Cardiac fibroblast (primary cell): ENCODE measurements around the gene C1orf56.

Source experiments
- DNase-seq, 2 donors: peaks; one replicate each; pipeline versions ENCODE4 v3.0.0 to v3.0.0-alpha.2; 2010; ENCODE audit warnings: low read depth in 2 of 2
- H3K4me3 ChIP-seq, 2 donors: replicated peaks in 1 of 2; 1 replicate in 1 of 2; 2 replicates in 1 of 2; pipeline ENCODE4 v1.5.1; 2011; ENCODE audit warnings: low read depth in 2 of 2, low read length in 2 of 2, mild to moderate bottlenecking in 2 of 2, moderate library complexity in 1 of 2
- TF ChIP-seq, protein P1 (sequence below): IDR thresholded peaks from one replicate; pipeline ENCODE4 v1.5.1; 2011; ENCODE audit warnings: low read depth, mild to moderate bottlenecking, low read length, inconsistent platforms

C1orf56 gene

DNA sequence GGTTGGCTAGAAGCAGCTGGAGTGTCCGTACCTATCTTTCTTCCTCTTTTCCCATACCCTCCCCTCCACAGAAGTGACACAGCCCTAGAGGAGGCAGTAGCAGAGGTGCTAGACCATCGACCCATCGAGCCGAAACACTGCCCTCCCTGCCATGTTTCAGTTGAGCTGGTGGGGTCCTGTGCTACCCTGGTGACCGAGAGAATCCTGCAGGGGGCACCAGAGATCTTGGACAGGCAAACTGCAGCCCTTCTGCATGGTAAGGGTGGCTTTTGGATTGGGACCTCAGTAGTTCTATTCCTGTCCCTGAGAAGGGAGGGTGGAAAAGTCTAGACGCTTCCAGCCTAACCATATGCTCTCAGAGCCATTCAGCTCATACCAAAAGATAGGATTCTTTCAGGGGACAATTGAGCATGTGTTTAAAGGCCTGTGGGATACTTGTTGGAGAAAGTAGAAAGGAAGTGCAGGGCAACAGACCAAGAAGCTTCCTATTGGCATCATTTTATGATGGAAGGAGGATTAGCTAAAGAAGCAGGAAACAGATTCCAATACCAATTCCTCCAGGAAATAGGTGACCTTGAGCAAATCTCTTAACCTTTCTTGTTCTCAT lies 22.9 kb upstream of the C1orf56 start:
- TF ChIP-seq, protein P1, sequence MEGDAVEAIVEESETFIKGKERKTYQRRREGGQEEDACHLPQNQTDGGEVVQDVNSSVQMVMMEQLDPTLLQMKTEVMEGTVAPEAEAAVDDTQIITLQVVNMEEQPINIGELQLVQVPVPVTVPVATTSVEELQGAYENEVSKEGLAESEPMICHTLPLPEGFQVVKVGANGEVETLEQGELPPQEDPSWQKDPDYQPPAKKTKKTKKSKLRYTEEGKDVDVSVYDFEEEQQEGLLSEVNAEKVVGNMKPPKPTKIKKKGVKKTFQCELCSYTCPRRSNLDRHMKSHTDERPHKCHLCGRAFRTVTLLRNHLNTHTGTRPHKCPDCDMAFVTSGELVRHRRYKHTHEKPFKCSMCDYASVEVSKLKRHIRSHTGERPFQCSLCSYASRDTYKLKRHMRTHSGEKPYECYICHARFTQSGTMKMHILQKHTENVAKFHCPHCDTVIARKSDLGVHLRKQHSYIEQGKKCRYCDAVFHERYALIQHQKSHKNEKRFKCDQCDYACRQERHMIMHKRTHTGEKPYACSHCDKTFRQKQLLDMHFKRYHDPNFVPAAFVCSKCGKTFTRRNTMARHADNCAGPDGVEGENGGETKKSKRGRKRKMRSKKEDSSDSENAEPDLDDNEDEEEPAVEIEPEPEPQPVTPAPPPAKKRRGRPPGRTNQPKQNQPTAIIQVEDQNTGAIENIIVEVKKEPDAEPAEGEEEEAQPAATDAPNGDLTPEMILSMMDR: peak; percentile 80
- DNase-seq: peak; percentile 76 to 82
- no peak overlapping the region for H3K4me3 ChIP-seq

DNA sequence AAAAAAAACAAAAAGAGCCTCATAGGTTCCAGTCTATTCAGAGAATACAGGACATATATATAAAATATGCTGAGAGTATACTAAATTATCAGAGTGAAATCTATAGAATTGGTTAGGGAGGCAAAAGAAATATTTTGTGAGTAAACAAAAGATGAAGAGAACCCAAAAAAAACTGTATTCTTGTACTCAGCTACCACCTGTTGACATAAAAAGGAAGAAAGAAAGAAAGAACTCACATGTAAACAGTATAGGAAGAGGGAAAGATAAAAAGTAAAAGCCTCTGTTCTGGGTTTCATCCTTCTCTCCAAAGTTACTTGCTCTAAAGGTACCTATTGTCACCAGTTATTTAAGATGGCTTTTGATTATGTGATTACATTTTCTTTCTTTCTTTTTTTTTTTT lies 21.1 kb upstream of the C1orf56 start:
- H3K4me3 ChIP-seq: no peak overlapping the region
- TF ChIP-seq, protein P1: no peak
- no peak for DNase-seq

DNA sequence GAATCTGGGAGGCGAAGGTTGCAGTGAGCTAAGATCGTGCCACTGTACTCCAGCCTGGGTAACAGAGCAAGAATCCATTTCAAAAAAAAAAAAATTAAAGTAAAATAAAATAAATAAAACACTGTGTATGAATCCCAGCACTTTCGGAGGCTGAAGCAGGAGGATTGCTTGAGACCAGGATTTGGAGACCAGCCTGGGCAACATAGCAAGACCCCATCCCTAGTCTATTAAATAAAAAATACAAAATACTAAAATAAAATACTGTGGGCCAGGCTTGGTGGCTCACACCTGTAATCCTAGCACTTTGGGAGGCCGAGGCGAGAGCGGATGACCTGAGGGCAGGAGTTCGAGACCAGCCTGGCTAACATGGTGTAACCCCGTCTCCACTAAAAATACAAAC lies 15.4 kb upstream of the C1orf56 start:
- DNase-seq: no peak
- TF ChIP-seq, protein P1: no peak
- H3K4me3 ChIP-seq: no peak overlapping the region

DNA sequence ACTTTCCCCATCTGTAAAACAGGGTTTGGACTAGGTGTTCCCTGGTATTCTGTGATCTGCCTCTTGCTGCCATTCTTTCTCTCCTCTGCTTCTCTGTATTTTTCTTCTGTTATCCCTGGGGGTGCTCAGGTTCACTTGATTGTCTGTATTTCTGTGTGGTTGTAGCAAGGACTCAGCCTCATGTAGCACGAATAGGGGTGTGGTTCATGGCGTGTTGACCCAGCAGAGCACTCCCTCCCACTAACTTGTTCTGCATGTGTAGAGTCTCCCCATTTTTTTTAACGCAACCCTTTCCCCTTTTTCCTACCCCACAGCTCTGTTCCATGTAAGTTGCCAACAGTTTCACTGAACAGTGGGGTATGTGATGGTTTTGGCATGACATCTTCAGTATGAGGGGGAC lies 12.4 kb upstream of the C1orf56 start:
- DNase-seq: no peak
- no peak overlapping the region for H3K4me3 ChIP-seq
- TF ChIP-seq, protein P1: no peak

DNA sequence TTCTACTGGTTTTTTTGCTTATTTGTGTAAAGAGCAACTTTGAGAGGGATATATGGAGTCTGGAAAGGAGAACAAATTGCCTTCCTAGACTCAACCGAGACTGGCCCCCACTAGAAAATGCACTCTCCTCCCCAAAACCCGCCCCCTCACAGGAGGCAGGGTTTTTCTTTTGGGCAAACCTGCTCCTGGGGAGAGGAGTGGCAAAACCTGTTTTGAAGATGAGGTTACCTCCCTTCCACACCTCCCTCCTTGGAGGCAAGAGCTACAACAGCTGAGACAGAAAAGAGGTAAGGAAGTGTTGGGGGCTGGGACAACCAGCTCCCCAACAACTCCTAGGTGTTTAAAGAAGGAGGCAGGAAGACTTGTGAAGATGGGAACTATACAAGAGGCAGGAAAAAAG lies 11.2 kb upstream of the C1orf56 start, which contains the start of gene BNIPL:
Gene BNIPL, plus strand, starts transcription at position 231 of the 400 bp plus-strand sequence. Its CDS starts 140 bp downstream, at position 371.
- TF ChIP-seq, protein P1: no peak
- no peak for DNase-seq
- H3K4me3 ChIP-seq: no peak within 1 kb of the TSS

DNA sequence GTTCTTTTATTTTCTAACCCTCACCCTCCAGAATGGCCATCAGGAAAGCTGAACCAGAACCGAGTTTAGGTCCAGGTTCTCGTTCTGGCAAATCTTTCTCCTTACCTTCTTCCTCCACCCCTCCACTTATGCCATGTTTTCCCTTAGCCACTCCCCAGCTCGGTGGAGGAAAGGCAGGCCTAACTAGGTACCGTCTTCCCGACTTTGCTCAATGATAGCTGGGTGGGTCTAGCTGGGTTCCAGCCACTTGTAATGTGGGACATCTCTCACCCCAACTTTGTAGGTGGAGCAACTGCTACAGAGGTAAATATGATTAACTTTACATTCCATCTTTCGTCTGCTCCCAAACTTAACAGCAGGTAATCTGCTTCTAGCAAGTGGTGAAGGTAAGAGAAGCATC lies 10.5 kb upstream of the C1orf56 start:
- H3K4me3 ChIP-seq: no peak overlapping the region
- TF ChIP-seq, protein P1: no peak
- DNase-seq: no peak

DNA sequence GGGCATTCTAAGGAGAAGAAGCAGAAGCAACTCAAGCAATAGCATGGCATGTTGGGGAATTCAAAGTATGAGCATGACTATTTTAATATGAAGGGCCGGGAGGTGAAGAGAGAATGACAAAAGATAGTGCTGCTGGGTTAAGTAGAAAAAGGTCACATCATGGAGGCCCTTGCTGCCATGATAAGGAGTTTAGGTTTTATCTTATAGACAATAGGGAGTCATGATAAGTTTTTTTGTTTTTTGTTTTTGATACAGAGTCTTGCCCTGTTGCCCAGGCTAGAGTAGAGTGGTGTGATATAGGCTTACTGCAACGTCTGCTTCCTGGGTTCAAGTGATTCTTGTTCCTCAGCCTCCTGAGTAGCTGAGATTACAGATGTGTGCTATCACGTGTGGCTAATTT lies 8.0 kb upstream of the C1orf56 start:
- no peak for DNase-seq
- no peak overlapping the region for H3K4me3 ChIP-seq
- TF ChIP-seq, protein P1: no peak
